Heart right ventricle (tissue), 16 donors: ENCODE measurements around the gene EXOSC1. TPM values are rescaled to one million over a fixed set of nuclear protein-coding genes. Genes with fewer than 3 reads are reported as not detected.
A peak's percentile ranks its signal among the peaks of the same experiment; 100 is the strongest.
"Not testable (repeated sequence)": the region's sequence is repeated elsewhere in the genome, so short reads cannot be mapped to it uniquely, and the experiment has no call there.

Source experiments
- ATAC-seq, 8 donors: fragments of 200-7000 bp; cut with Tn5 transposase; one replicate each; pipeline ENCODE4 v1.9.1; 2020; ENCODE audit warnings: mild to moderate bottlenecking in 8 of 8, moderate library complexity in 8 of 8, moderate number of reproducible peaks in 1 of 8
- DNase-seq, 2 donors: peaks; one replicate each; pipeline ENCODE4 v3.0.0-alpha.2; 2020
- H3K27ac ChIP-seq, 10 donors: fragments of 200-600 bp; sonication (generic) in 2 of 10; one replicate each; pipeline versions ENCODE4 v1.5.0 to v1.8.0; 2020 to 2022; ENCODE audit warnings: mild to moderate bottlenecking in 3 of 10
- H3K27me3 ChIP-seq, 7 donors: fragments of 200-600 bp; one replicate each; pipeline ENCODE4 v1.8.0; 2021 to 2022; ENCODE audit warnings: mild to moderate bottlenecking in 2 of 7
- H3K36me3 ChIP-seq, 9 donors: fragments of 200-600 bp; sonication (generic) in 1 of 9; one replicate each; pipeline versions ENCODE4 v1.5.0 to v1.8.0; 2020 to 2022; ENCODE audit warnings: mild to moderate bottlenecking in 2 of 9
- H3K4me1 ChIP-seq, 9 donors: fragments of 200-600 bp; sonication (generic) in 1 of 9; one replicate each; pipeline versions ENCODE4 v1.5.0 to v1.8.0; 2020 to 2022; ENCODE audit warnings: mild to moderate bottlenecking in 4 of 9
- H3K4me3 ChIP-seq, 10 donors: fragments of 200-600 bp; sonication (generic) in 2 of 10; one replicate each; pipeline versions ENCODE4 v1.5.0 to v1.8.0; 2020 to 2022; ENCODE audit warnings: mild to moderate bottlenecking in 7 of 10, moderate library complexity in 2 of 10
- H3K9me3 ChIP-seq, 11 donors: fragments of 200-600 bp in 10 of 11; sonication (generic) in 2 of 11; one replicate each; pipeline versions ENCODE4 v1.5.0 to v1.8.0; 2013 to 2022; ENCODE audit warnings: mild to moderate bottlenecking in 2 of 11, control low read depth in 1 of 11, moderate library complexity in 1 of 11
- WGBS, 2 donors: extraction: QIAGEN DNeasy Blood & Tissue Kit; methylation state at CpG; one replicate each; pipeline ENCODE4 v1.1.7; 2013; ENCODE audit warnings: inconsistent platforms in 1 of 2; 5-methylcytosine and 5-hydroxymethylcytosine counted together
- intact Hi-C, 10 donors: fragments of 100-400 bp; cut with DNase I; formaldehyde crosslinking; loops; one replicate each; pipeline versions ENCODE4 v1.11.1 to v1.14.2; 2022
- polyA plus RNA-seq, 2 donors: library from polyadenylated mRNA; stranded (reverse); fragments of 200-250 nt; gene quantifications; one replicate each; pipeline ENCODE4 v1.2.3, GENCODE V29; 2013
- total RNA-seq, 10 donors: library from RNA; stranded (reverse); fragmentation: NEBNext Ultra II Directional in 3 of 10; extraction: Animal tissue kit (Norgen Biotek cat#: 25700) in 3 of 10; gene quantifications; one replicate each; pipeline versions ENCODE4 v1.2.1 to v1.2.4, GENCODE V29; 2021 to 2023
- TF ChIP-seq, protein P1 (sequence below), 9 donors: fragments of 200-600 bp; sonication (generic) in 2 of 9; IDR thresholded peaks; one replicate each; pipeline versions ENCODE4 v1.5.0 to v1.8.0; 2021 to 2022; ENCODE audit warnings: antibody characterized with exemption in 9 of 9, mild to moderate bottlenecking in 5 of 9, moderate library complexity in 1 of 9
- donor health status: Arrhythmogenic right ventricular cardiomyopathy.
- donor health status: ischemic (EF 13 %, LVEDD 7.1; RV severe dilation, severe dysfunction).
- donor health status: healthy with polysubstance abuse.
- donor health status: DM: no; HTN: yes; CAD: no.
- donor health status: DM: no; HTN: no; CAD: no.
- donor health status: ischemic (EF 25% LVEDD 6.9; RV normal size, moderate dysfunction).
- donor health status: ischemic (EF 25% LVEDD 5.7; RV mildly dilated, moderate dysfunction).
- donor health status: healthy.
- donor health status: DM: yes; HTN: yes; CAD: no.
- donor health status: Ischemic cardiomyopathy.
- donor health status: ischemic (EF 35%, LVEDD 5.7; RV mildly dilated, moderate dysfunction).
- donor health status: nonischemic (EF 11% LVEDD 7.7; RV severe dilation, severe dysfunction).
- donor health status: DM: yes; HTN: yes; CAD: no.
- donor health status: PGD.
- donor health status: ischemic (EF 29% LVEDD 5.4; RV normal size, mild dysfunction).
- donor health status: nonischemic (EF 23%, LVEDD 6.1; RV moderate dilation, normal function).

EXOSC1 gene
- total and polyA plus RNA-seq, 12 donors, result 11.7 to 31.3 (median 15.8) TPM

DNA sequence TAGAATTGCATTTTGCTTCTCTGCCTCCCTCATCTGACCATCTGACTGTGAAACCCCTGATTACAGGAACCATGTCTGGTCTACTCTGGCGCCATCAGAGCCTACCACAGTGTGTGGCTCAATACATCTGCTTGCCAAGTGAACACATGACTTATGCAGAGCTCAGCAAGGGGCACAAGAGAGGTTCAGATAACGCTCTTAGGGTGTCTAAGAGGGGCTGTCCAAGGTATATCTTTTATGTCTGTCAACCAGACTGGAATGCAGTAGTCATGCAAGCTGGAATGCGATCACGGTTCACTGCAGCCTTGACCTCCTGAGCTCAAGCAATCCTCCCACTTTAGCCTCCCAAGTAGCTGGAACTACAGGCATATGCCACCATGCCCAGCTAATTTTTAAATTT lies 34.4 kb downstream of the EXOSC1 start:
- DNase-seq (no peak), ATAC-seq (no peak)
- Histone ChIP-seq H3K27ac (no peak overlapping the region), H3K27me3 (no peaks in the 10 kb centered on the region), H3K36me3 (no peaks in the 10 kb centered on the region), H3K4me3 (no peak overlapping the region), H3K4me1 (peaks cover 0 to 54% (median 8%) of the 10 kb centered on the region in 9 donors), H3K9me3 (no peaks in the 10 kb centered on the region)
- TF ChIP-seq, protein P1, sequence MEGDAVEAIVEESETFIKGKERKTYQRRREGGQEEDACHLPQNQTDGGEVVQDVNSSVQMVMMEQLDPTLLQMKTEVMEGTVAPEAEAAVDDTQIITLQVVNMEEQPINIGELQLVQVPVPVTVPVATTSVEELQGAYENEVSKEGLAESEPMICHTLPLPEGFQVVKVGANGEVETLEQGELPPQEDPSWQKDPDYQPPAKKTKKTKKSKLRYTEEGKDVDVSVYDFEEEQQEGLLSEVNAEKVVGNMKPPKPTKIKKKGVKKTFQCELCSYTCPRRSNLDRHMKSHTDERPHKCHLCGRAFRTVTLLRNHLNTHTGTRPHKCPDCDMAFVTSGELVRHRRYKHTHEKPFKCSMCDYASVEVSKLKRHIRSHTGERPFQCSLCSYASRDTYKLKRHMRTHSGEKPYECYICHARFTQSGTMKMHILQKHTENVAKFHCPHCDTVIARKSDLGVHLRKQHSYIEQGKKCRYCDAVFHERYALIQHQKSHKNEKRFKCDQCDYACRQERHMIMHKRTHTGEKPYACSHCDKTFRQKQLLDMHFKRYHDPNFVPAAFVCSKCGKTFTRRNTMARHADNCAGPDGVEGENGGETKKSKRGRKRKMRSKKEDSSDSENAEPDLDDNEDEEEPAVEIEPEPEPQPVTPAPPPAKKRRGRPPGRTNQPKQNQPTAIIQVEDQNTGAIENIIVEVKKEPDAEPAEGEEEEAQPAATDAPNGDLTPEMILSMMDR (IDR thresholded peaks at IDR 0.05), result no peak
- intact Hi-C loops, result no loop called here
- 32 to 48% methylated on average over 4 of the region's 4 CpGs for WGBS, 2 donors

DNA sequence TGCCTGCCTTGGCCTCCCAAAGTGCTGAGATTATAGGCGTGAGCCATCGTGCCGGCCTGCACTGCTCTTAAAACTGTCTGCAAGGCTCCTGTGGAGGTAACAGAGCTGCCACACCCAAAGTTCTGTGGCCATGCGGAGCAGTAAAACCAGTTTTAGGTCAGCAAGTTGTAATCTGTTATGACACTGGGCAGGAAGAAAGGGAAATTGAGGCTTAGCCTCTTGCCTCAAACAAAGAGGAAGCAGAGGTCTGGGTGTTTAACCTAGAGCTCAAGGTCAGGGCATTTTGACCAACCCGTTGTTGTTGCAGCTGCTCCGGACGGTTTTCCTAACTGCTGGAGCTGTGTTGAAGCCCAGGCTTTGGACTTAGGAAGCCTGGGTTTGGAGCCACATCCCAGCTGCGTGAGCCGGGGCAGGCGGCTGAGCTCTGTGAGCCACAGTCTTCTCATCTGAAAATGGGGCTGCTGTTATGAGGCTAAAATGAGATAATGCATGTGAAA lies 37.3 kb downstream of the EXOSC1 start:
- TF ChIP-seq, protein P1 (IDR thresholded peaks at IDR 0.05), result no peak
- Histone ChIP-seq H3K27me3 (no peaks in the 10 kb centered on the region), H3K9me3 (no peaks in the 10 kb centered on the region), H3K4me1 (peaks cover 0 to 43% (median 8%) of the 10 kb centered on the region in 9 donors), H3K4me3 (no peak overlapping the region), H3K36me3 (no peaks in the 10 kb centered on the region), H3K27ac (peak overlapping the region in 1 of 10 donors; percentile 87)
- DNase-seq, result no peak
- ATAC-seq, result peak in 1 of 8 donors; percentile 23
- intact Hi-C loops, result loop anchor here in 4 of 10 donors (5.0 to 10.0 kb wide), 3 partner anchors 204 to 209 kb away; no protein-coding TSS in a partner anchor
- 81 to 86% methylated on average over 10 of the region's 10 CpGs for WGBS, 2 donors

DNA sequence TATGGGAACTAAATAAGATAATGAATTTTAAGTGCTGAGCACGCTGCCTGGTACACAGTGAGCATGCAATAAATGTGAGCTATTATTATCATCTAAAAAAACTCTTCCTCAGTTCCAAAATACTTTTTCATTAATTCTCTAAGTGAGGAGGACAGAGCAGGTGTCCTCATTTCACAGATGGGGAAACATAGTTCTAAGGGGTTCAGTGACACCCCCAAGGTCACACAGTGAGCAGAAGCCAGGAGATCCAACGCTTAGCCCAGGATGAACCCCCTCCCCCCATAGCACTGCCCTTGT lies 37.9 kb downstream of the EXOSC1 start:
- peak overlapping the region in 1 of 10 donors; percentile 87 for H3K27ac ChIP-seq
- peaks cover 0 to 37% (median 8%) of the 10 kb centered on the region in 9 donors for H3K4me1 ChIP-seq
- TF ChIP-seq, protein P1 (IDR thresholded peaks at IDR 0.05), result no peak
- H3K36me3 ChIP-seq, result no peaks in the 10 kb centered on the region
- no peaks in the 10 kb centered on the region for H3K9me3 ChIP-seq
- WGBS, 2 donors, result 81 to 84% methylated on average over 2 of the region's 2 CpGs
- H3K27me3 ChIP-seq, result no peaks in the 10 kb centered on the region
- intact Hi-C loops, result loop anchor here in 5 of 10 donors (2.0 to 10.0 kb wide), 4 partner anchors 204 to 209 kb away; no protein-coding TSS in a partner anchor
- ATAC-seq (no peak), DNase-seq (no peak)
- H3K4me3 ChIP-seq, result no peak overlapping the region

DNA sequence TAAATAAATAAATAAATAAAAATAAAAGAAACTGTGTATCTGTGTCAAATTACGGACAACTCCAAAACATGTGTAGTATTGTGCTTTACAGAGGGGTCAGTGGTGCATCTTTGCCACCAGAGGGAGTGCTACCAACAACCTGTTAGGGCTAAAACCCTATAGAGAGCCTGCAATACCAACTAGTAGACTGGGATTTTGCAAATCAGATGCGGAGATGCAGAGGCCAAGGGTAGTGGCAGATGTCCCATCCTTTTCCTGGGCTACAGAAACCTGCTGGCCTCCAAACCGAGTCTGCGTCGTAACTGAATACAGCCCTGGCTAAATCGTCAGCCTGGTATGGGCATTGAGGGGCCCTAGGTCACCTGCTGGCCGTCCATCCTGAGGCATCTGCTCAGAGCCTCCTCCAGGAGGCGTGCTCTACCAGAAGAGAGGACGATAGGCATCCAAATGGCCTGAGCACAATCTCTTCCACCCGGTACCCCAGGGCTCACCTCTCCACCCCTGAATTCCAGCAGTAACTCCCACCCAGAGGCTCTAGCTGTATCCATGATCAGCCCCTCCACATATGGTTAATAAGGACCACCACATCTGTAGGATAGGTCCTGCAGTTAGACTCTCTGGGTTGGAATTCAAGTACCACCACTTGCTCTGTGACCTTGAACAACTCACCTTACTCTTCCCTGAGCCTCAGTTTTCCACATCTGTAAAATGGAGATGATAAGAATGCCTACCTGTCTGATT lies 38.4 kb downstream of the EXOSC1 start:
- Histone ChIP-seq H3K36me3 (no peaks in the 10 kb centered on the region), H3K9me3 (no peaks in the 10 kb centered on the region), H3K27ac (peak overlapping the region in 2 of 10 donors; percentile 19 to 87), H3K4me3 (peak overlapping the region in 1 of 10 donors; percentile 7), H3K4me1 (peaks cover 0 to 33% (median 8%) of the 10 kb centered on the region in 9 donors), H3K27me3 (no peaks in the 10 kb centered on the region)
- ATAC-seq (peak; percentile 85 to 93 (median 91)), DNase-seq (peak in 1 of 2 donors; percentile 54)
- TF ChIP-seq, protein P1 (IDR thresholded peaks at IDR 0.05), result peak; percentile 67 to 92 (median 85)
- WGBS, 2 donors, result 3 to 5% methylated on average over 10 of the region's 10 CpGs
- intact Hi-C loops, result loop anchor here in 5 of 10 donors (2.0 to 10.0 kb wide), 4 partner anchors 205 to 210 kb away; no protein-coding TSS in a partner anchor

DNA sequence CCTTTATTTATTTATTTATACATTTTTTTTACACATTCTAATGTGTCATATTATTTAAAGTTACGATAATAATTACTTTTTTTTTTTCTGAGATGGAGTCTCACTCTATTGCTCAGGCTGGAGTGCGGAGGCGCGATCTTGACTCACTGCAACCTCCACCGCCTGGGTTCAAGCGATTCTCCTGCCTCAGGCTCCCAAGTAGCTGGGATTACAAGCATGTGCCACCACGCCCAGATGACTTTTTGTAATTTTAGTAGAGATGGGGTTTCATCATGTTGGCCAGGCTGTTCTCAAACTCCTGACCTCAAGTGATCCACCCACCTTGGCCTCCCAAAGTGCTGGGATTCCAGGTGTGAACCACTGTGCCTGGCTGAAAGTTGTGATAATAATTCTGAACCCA lies 39.3 kb downstream of the EXOSC1 start:
- not testable (repeated sequence) for H3K27me3 ChIP-seq, H3K36me3 ChIP-seq, DNase-seq, H3K4me3 ChIP-seq, H3K9me3 ChIP-seq, ATAC-seq
- H3K27ac ChIP-seq, result peak overlapping the region in 2 of 10 donors; percentile 30 to 87
- WGBS, 2 donors, result 91 to 94% methylated on average over 7 of the region's 7 CpGs
- H3K4me1 ChIP-seq, result peaks cover 0 to 38% (median 9%) of the 10 kb centered on the region in 9 donors
- intact Hi-C loops, result loop anchor here in 5 of 10 donors (2.0 to 10.0 kb wide), 4 partner anchors 206 to 211 kb away; no protein-coding TSS in a partner anchor
